ENCODE data around the gene CD80. TPM values are rescaled to one million over a fixed set of nuclear protein-coding genes. Genes with fewer than 3 reads are reported as not detected.

CD80 gene
- total RNA-seq, 1 experiment from 2014 or later, result not detected

GRCh38 chr3:119543147-119543546, 16.3 kb downstream of the CD80 start:
- POLR2A ChIA-PET, result no interaction called here
- TF ChIP-seq, protein P1, sequence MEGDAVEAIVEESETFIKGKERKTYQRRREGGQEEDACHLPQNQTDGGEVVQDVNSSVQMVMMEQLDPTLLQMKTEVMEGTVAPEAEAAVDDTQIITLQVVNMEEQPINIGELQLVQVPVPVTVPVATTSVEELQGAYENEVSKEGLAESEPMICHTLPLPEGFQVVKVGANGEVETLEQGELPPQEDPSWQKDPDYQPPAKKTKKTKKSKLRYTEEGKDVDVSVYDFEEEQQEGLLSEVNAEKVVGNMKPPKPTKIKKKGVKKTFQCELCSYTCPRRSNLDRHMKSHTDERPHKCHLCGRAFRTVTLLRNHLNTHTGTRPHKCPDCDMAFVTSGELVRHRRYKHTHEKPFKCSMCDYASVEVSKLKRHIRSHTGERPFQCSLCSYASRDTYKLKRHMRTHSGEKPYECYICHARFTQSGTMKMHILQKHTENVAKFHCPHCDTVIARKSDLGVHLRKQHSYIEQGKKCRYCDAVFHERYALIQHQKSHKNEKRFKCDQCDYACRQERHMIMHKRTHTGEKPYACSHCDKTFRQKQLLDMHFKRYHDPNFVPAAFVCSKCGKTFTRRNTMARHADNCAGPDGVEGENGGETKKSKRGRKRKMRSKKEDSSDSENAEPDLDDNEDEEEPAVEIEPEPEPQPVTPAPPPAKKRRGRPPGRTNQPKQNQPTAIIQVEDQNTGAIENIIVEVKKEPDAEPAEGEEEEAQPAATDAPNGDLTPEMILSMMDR (IDR thresholded peaks at IDR 0.05; ENCODE audit: insufficient read depth in 1 of 2, low read depth in 1 of 2, low read length in 1 of 2, severe bottlenecking in 1 of 2, unreplicated experiment in 1 of 2), result no peak

DNA sequence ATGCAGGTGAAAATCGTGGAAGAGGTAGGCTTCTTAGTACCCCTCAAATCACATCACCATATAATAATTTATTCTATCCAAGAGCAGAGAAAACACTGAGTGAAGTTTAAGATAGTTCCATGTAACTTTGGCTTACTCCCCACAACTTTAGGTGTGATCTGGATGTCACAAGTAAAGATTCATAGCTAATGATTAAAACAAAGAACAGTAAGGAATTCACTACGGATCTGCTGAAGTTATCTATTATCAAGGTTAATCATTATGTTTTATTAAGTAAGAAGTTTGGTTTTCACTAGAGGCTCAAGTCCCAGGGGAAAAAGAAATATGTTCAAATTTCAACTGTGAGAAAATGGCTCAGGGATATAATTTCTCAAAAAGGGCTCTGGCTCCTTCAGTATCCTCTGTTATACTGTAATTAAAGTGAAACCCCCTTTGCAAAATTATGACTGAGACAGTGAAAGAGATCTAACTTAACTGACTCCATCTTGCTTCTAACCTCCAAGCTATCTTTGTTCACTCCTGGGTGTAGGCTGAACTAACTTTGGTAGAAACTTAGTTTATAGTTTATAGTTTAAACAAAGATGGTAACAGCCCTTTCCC, 17.1 kb downstream of the CD80 start:
- no peaks in the 10 kb centered on the region for H3K9me3 ChIP-seq
- BruUV-seq (replicated peaks), result no TSS peak
- H3K36me3 ChIP-seq (ENCODE audit: control insufficient read depth, insufficient read depth, low read length), result no peaks in the 10 kb centered on the region
- no peak overlapping the region for H3K4me3 Mint-ChIP-seq (ENCODE audit: unreplicated experiment)
- intact Hi-C loops (cut with micrococcal nuclease; ENCODE audit: unreplicated experiment), result no loop called here
- H3K4me1 ChIP-seq, result no peaks in the 10 kb centered on the region
- H3K27me3 Mint-ChIP-seq (ENCODE audit: insufficient read depth, unreplicated experiment), result peaks cover 2% of the 10 kb centered on the region
- no peaks in the 10 kb centered on the region for H3K27me3 ChIP-seq (replicated peaks; ENCODE audit: control insufficient read depth, insufficient read depth, low read length)
- H3K36me3 Mint-ChIP-seq (ENCODE audit: insufficient read depth, unreplicated experiment), result no peaks in the 10 kb centered on the region
- TF ChIP-seq, protein P1 (IDR thresholded peaks at IDR 0.05; ENCODE audit: insufficient read depth in 1 of 2, low read depth in 1 of 2, low read length in 1 of 2, severe bottlenecking in 1 of 2, unreplicated experiment in 1 of 2), result no peak
- H3K4me1 Mint-ChIP-seq (ENCODE audit: low read depth, unreplicated experiment), result no peaks in the 10 kb centered on the region
- H3K9me3 Mint-ChIP-seq (ENCODE audit: unreplicated experiment), result no peaks in the 10 kb centered on the region
- DNase-seq, result no peak
- no peak overlapping the region for H3K4me3 ChIP-seq (ENCODE audit: low read depth, low read length)
- ChIA-PET CTCF (no interaction called here), POLR2A (no interaction called here)
- no peak overlapping the region for H3K27ac Mint-ChIP-seq (ENCODE audit: unreplicated experiment)

More at GRCh38 chr3:119543147-119543546, 16.3 kb downstream of the CD80 start:
- H3K4me3 Mint-ChIP-seq (ENCODE audit: unreplicated experiment), result no peak overlapping the region
- CTCF ChIA-PET, result no interaction called here
- no peaks in the 10 kb centered on the region for H3K36me3 Mint-ChIP-seq (ENCODE audit: insufficient read depth, unreplicated experiment)
- H3K9me3 Mint-ChIP-seq (ENCODE audit: unreplicated experiment), result no peaks in the 10 kb centered on the region
- DNase-seq, result no peak
- intact Hi-C loops (cut with micrococcal nuclease; ENCODE audit: unreplicated experiment), result no loop called here
- H3K4me1 Mint-ChIP-seq (ENCODE audit: low read depth, unreplicated experiment), result no peaks in the 10 kb centered on the region
- BruUV-seq (replicated peaks), result no TSS peak
- H3K27ac Mint-ChIP-seq (ENCODE audit: unreplicated experiment), result no peak overlapping the region
- no peaks in the 10 kb centered on the region for H3K27me3 ChIP-seq (replicated peaks; ENCODE audit: control insufficient read depth, insufficient read depth, low read length)
- no peaks in the 10 kb centered on the region for H3K4me1 ChIP-seq
- no peaks in the 10 kb centered on the region for H3K36me3 ChIP-seq (ENCODE audit: control insufficient read depth, insufficient read depth, low read length)
- H3K9me3 ChIP-seq, result no peaks in the 10 kb centered on the region
- no peaks in the 10 kb centered on the region for H3K27me3 Mint-ChIP-seq (ENCODE audit: insufficient read depth, unreplicated experiment)
- H3K4me3 ChIP-seq (ENCODE audit: low read depth, low read length), result no peak overlapping the region

DNA sequence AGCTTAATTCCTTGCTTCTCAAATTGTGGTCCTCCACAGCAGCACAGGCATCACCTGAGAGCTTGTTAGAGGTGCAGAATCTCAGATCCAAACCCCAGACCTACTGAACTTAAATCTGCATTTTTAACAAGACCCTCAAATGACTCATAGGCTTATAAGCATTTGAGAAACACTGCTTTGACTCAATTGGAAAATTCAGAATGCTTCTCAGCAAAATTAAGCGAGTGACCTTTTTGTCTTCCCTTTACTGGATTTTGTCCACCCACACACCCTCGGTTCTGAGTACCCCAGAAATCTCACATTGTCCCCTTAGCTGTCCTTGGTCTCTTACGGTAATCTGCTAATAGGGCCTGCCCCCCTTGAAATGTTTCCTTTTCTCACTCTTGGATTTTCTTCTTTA, 17.9 kb downstream of the CD80 start:
- intact Hi-C loops (cut with micrococcal nuclease; ENCODE audit: unreplicated experiment), result no loop called here
- Histone ChIP-seq H3K36me3 (ENCODE audit: control insufficient read depth, insufficient read depth, low read length) (no peaks in the 10 kb centered on the region), H3K4me1 (no peaks in the 10 kb centered on the region), H3K27me3 (replicated peaks; ENCODE audit: control insufficient read depth, insufficient read depth, low read length) (no peaks in the 10 kb centered on the region), H3K9me3 (no peaks in the 10 kb centered on the region), H3K4me3 (ENCODE audit: low read depth, low read length) (no peak overlapping the region)
- H3K27me3 Mint-ChIP-seq (ENCODE audit: insufficient read depth, unreplicated experiment), result peaks cover 2% of the 10 kb centered on the region
- no peak for DNase-seq
- CTCF ChIA-PET, result no interaction called here
- no TSS peak for BruUV-seq (replicated peaks)
- no peaks in the 10 kb centered on the region for H3K36me3 Mint-ChIP-seq (ENCODE audit: insufficient read depth, unreplicated experiment)
- no peaks in the 10 kb centered on the region for H3K4me1 Mint-ChIP-seq (ENCODE audit: low read depth, unreplicated experiment)
- H3K27ac Mint-ChIP-seq (ENCODE audit: unreplicated experiment), result no peak overlapping the region
- POLR2A ChIA-PET, result interaction anchor here (0.7 kb wide), 1 partner anchor 802 kb away, joined by 3 read pairs; no protein-coding TSS in a partner anchor
- TF ChIP-seq, protein P1 (IDR thresholded peaks at IDR 0.05; ENCODE audit: insufficient read depth in 1 of 2, low read depth in 1 of 2, low read length in 1 of 2, severe bottlenecking in 1 of 2, unreplicated experiment in 1 of 2), result no peak
- H3K4me3 Mint-ChIP-seq (ENCODE audit: unreplicated experiment), result no peak overlapping the region
- no peaks in the 10 kb centered on the region for H3K9me3 Mint-ChIP-seq (ENCODE audit: unreplicated experiment)

Data from Caco-2 (cell line).